GM21526 (cell line): ENCODE measurements around the gene KLF16.
"Not testable (repeated sequence)": the region's sequence is repeated elsewhere in the genome, so short reads cannot be mapped to it uniquely, and the experiment has no call there.

Experiments
- ATAC-seq: cut with Tn5 transposase; IDR thresholded peaks from one replicate; pipeline ENCODE4 v1.9.1; 2021; ENCODE audit warnings: moderate library complexity; ENCODE audit not compliant: unreplicated experiment, low FRiP score

KLF16 gene

DNA sequence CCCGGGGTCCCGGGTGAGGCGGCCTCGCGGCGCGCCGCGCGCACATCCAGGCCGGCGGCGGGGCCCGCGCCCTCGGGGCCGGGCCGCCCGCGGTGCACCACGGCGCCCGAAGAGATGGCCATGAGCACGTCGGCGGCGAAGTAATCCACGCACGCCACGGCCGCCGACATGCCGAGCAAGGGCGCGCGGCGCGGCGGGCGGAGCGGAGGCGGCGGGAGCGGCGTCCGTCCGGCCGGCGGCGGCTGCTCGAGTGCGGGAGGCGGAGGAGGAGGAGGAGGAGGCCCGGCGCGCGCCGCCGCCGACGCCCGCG, at the start of gene KLF16:
Gene KLF16 (minus strand): TSS at position 252 of the 310 bp plus-strand sequence. CDS start 82 bp downstream, at position 170.
- peak; percentile 0 for ATAC-seq

DNA sequence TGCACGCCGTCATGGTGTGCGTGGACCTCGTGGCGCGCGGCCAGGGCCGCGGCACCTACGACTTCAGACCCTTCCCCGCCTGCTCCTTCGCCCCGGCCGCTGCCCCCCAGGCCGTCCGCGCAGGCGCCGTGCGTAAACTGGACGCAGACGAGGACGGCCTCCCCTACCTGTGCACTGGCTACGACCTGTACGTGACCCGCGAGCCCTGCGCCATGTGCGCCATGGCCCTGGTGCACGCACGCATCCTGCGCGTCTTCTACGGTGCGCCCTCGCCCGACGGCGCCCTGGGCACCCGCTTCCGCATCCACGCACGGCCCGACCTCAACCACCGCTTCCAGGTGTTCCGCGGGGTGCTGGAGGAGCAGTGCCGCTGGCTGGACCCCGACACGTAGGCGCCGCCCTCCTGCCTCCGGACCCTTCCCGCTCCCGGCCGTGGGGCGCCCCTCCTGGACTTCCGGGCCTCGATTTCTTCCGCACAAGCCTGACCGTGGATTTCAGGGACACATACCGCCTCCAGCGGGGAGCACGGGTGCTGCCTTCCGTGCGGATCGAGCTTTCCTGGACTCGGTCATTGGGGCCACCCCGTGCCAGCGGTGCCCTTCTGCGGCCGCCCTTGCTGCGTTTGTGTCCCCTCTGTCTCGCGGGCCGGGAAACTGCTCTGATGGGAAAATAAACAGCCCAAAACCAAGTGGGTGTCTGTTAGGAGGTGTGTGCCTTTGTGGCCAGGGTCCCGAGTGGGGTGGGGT, 49.6 kb upstream of the KLF16 start:
- no peak for ATAC-seq

DNA sequence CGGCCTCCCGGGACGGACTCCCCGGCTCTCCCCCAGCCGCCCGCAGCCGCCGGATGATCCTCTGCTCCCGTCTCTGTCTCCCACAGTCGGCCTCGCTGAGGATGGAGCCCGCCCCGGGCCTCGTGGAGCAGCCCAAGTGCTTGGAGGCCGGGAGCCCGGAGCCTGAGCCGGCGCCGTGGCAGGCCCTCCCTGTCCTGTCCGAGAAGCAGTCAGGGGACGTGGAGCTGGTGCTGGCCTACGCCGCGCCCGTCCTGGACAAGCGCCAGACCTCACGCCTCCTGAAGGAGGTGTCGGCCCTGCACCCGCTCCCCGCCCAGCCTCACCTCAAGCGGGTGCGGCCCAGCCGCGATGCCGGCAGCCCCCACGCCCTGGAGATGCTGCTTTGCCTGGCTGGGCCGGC, 48.6 kb upstream of the KLF16 start:
- ATAC-seq: no peak

DNA sequence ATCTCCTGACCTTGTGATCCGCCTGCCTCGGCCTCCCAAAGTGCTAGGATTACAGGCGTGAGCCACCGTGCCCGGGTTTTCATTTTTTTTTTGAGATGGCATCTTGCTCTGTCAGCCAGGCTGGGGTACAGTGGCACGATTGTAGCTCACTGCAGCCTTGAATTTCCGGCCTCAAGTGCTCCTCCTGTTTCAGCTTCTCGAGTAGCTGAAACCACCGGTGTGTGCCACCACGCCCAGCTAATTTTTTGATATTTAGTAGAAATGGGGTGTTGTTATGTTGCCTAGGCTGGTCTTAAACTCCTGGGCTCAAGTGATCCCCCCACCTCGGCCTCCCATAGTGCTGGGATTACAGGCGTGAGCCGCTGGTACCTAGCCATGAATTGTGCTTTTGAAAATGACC, 47.7 kb upstream of the KLF16 start:
- ATAC-seq: no peak

DNA sequence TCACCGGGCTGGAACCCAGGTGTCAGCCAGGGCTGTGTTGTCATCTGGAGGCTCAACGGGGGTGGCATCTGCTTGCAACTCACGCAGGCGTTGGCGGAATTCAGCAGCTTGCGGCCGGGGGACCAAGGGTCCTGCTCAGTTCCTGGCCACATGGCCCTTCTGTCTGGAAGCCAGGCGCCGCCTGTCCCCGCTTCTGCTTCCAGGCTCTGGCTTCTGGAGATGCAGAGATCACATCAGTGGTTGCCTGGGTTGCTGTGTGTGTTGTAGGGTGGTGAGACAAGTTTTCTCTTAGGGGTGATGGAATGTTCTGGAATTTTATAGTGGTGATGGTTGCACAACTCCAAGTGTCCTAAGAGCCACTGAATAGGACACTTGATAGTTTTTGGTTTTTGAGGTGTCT, 46.8 kb upstream of the KLF16 start:
- ATAC-seq: no peak

DNA sequence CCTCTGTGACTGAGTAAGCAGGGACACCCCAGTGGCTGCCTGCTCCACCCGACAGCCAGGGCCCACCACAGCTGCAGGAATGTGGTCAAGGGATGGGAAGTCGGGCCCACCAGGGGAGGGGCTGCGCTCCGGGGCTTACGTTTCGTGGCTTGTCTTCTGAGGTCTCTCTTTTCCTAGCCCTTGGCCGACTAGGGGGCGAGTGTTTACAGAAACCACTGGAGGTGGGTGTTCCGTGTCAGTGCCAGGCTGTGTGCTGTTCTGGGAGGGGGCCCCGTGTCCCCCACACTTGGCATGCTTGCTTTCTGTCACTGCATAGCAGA, 46.3 kb upstream of the KLF16 start:
- ATAC-seq: no peak

DNA sequence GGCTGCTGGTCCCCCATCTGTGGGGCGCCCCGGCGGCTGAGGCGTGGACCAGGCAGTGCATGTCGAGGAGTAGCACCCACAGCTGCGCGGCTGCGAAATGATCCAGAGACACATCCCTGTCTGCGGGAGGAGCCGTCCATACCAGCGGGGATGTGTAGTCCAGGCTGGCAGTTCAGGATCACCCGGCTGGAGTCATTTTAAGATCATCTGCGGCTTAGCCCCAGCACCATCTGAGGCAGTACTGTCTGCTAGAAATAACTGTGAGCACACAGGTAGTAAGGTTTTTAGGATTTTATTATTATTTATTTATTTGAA, 44.9 kb upstream of the KLF16 start:
- no peak for ATAC-seq

DNA sequence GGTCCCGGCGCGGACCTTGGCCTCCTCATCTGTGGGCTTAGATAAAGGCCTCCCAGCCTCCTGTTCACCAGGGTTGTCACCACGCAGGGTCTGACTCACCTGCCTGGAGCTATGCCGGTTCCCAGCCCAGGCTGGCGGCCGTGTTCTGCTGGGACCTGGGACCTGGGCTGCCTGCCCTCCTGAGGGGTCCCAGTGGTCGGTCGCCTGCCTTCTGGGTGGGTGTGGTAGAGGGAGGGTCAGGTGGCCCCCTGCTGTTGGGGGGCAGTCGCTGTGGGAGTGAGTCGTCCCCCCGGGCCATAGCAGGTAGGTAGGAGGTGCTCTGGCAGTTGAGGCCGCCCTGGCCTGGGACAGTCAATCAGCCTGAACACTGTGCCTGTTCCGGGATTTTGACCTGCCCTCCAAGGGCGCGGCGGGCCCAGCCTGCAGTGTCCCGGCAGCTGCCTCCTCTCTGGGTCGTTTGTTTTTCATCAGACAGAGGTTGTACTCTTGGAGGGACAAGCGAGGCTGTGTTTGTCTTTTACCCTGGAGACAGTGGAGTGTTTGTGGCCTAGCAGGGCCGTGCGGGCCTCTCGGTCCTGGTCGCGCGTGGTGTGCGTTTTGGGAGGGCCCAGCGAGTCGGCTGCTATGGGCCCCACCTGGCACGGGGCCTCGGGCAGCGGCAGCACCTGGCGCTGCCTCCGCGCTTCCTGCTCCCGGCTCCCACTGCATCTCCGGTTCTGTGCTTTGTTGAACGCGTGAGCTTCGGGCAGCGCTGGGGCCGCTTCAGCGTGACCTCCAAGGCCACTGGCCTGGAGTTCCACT, 44.4 kb upstream of the KLF16 start:
- no peak for ATAC-seq

DNA sequence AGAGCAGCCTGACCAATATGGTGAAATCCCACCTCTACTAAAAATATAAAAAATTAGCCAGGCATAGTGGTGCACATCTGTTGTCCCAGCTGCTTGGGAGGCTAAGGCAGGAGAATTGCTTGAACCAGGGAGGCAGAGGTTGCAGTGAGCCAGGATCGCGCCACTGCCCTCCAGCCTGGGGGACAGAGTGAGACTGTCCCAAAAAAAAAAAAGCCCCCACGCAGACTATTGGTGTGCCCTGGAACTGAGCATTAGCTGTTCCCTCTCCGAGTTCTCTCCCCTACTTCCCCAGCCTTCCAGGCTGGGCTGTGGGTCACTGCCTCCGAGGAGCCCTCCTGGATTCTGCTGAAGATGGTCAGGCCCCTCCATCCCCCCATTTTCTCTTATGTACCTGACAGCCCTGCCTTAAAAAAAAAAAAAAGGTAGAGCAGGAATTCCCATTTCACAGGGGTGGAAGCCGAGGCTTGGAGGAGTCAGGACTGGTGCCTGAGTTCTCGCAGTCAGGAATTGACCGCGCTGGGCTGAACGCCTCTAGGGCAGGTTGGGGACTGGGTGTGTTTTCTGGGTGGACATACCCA, 43.7 kb upstream of the KLF16 start:
- ATAC-seq: no peak

DNA sequence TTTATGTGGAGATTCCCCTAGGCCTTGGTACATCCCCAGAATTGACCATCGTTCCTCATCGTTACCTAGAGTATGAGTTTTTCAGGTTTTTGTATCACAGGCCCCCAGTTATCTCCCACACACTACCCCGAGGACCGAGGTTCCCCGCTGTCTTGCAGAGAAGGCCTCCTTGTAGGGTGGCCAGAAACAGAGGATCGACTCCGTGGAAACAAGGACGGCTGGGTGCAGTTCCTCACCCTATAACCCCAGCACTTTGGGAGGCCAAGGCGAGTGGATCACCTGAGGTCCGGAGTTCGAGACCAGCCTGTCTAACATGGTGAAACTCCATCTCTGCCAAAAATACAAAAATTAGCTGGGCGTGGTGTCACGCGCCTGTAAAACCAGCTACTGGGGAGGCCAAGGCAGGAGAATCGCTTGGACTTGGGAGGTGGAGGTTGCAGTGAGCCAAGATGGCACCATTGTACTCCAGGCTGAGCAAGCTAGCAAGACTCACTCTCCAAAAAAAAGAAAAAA, 42.5 kb upstream of the KLF16 start:
- no peak for ATAC-seq

DNA sequence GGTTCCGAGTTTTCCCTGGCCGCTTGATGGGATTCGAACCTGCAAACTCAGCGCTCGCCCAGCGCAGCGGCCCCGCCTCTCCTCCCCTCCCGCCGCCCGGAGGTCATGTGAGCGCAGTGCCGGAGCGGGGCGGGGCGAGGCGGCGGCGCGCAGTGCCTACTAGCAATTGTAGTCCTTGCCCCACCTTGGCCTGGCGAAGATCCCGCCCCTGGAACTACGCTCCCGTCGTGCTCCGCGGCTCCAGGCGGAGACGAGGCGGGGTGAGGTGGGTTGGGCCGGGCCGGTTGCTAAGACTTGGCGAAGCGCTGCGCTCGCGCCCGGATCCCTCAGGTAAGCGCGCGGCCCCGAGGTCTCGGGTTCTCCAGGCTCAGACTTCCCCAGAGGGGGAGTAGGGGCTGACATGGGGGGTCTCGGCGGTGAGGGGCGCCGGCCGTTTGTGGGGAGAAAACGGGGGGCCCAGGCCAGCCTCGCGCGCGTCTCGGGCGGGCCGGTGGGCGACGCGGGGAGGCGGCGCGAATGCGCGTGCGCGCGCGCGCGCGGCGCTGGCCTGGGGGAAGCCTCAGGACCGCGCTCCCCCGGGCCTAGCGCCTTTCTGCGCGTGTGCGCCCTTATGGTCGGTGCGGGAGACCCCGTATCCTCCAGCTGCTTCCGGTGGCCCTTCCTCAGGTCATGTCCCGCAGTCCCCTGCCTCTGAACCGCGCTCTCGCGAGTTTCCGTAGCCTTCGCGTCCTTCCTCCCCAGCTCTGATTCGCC, 41.9 kb upstream of the KLF16 start, which contains the start of the genes ADAT3 and SCAMP4:
Gene ADAT3 (plus strand): TSS at position 290 of the 753 bp plus-strand sequence. CDS start 6,649 bp downstream, outside the sequence.
Gene SCAMP4 (plus strand): TSS at position 290 of the 753 bp plus-strand sequence. CDS start 9,621 bp downstream, outside the sequence.
- ATAC-seq: peak; percentile 60

DNA sequence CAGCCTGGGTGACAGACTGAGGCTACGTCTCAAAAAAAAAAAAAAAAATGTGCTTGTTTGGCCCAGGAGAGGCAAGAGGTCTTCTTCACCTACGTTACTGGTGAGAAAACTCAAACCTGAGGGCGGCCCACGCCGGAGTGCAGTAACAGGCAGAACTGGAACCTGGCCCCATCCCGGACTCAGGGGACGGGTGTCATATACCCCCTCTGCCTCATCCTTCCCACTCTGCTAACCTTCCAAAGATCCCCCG, 41.4 kb upstream of the KLF16 start:
- no peak for ATAC-seq

DNA sequence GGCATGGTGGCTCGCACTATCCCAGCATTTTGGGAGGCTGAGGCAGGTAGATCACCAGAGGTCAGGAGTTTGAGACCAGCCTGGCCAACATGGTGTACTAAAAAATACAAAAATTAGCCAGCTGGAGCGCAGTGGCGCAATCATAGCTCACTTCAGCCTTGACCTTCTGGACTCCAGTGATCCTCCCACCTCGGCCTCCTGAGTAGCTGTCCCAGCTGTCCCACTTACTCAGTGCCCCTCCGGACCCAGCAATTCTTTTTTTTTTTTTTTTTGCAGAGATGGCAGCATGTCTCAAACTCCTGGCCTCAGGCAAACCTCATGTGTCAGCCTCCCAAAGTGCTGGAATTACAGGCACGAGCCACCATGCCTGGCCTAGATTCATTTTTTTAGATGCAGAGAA, 39.5 kb upstream of the KLF16 start:
- no peak for ATAC-seq

DNA sequence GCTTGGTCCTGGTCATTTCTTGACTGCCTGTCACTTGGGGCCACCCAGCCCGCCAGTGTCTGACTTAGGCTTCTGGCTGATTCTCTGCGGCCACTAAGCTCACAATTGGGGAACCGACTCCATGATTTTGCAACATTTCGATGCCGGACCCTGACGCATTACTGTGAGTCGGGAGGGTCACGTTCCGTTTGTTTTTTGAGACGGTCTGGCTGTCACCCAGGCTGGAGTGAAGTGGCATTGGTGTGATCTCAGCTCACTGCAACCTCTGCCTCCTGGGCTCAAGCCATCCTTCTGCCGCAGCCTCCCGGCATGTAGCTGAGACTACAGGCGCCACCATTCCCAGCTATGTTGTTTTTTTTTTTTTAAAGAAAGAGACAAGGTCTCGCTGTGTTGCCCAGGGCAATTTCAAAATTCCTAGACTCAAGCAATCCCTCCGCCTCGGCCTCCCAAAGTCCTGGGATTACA, 38.6 kb upstream of the KLF16 start:
- no peak for ATAC-seq

DNA sequence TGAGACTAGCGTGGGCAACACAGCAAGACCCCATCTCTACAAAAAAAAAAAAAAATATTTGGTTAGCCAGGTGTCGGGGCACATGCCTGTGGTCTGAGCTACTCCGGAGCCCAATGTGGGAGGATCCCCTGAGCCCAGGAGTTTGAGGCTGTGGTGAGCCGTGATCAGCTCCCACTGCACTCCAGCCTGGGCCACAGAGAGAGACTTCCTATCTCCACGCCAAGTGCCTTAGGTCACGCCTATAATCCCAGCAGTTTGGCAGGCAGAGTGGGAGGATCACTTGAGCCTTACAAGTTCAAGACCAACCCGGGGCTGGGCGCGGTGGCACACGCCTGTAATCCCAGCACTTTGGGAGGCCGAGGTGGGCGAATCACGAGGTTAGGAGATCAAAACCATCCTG, 33.1 kb upstream of the KLF16 start:
- no peak for ATAC-seq

DNA sequence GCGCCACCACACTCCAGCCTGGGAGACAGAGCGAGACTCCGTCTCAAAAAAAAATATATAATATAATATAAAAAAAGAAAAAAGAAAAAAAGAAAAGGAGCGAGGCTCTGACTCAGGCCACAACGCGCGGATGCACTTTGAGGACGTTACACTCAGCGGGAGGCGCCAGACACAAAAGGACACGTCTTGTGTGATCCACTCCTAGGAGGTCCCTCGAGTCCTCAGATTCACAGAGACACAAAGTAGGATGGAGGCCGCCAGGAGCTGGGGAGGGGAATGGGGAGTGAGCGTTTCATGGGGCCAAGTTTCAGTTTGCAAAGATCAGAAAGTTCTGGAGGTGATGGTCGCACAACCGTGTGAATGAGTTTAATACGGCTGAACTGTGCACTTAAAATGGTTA, 30.4 kb upstream of the KLF16 start:
- ATAC-seq: no peak

DNA sequence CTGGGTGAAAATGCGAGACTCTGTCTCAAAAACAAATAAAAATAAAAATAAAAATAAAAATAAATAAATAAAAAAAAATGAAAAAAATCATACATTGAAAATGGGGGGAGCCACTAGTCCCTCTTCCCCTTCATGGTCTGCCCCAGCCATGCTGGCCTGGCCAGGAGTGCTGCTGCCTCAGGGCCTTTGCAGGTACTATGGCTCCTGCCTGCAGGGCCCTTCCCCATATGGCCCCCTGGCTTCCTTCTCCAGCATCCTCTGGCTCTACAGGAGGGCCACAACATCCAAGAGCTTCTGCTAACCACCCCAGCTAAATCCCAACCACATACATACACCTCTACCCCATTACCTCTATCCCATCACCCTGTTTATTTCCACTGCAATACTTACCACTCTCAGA, 26.5 kb upstream of the KLF16 start:
- no peak for ATAC-seq

DNA sequence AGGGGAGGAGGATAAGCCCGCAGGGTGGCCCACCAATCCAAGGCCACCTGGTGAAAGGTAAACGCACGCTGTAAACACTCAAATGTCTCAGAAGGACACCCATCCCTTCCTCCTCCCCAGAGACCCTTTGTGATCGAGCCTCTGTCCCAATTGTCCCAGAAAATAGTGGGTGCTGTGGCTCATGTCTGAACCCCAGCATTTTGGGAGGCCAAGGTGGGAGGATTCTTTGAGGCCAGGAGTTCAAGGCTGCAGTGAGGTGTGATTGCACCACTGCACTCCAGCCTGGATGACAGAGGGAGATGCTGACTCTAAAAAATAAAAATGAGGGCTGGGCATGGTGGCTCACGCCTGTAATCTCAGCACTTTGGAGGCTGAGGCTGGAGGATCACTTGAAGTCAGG, 25.0 kb upstream of the KLF16 start:
- no peak for ATAC-seq

DNA sequence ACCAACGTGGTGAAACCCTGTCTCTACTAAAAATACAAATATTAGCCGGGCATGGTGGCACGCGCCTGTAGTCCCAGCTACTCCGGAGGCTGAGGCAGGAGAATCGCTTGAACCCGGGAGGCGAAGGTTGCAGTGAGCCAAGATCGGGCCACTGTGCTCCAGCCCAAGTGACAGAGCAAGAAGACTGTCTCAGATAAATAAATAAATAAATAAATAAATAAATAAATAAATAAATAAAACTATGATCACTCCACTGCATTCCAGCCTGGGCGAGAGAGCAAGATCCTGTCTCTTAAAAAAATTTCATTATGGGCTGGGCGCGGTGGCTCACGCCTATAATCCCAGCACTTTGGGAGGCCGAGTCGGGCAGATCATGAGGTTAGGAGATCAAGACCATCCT, 23.0 kb upstream of the KLF16 start:
- not testable (repeated sequence) for ATAC-seq

DNA sequence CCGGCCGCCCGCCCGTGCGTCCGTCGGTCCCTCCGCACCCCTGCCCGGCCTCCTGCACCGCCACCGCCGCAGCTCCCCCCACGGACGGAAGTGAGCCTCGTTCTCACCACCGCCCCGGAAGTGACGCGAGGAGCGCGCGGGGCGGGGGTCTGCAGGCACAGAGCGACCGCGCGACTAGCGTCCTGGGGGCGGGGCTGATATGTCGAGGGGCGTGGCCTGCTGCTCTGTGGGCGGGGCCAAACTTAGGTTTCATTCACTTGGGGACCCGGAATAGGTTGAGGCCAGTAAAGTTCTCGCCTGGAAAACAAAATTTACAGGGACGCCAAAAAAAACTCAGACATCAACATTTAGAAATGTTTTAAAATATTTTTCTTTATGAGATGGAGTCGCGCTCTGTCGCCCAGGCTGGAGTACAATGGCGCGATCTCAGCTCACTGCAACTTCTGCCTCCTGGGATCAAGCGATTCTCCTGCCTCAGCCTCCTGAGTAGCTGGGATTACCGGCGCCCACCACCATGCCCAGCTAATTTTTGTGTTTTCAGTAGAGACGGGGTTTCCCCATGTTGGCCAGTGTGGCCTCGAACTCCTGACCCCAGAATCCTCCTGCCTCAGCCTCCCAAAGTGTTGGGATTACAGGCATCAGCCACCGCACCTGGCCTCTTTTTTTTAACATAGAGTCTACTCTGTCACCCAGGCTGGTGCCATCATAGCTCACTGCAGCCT, 22.2 kb upstream of the KLF16 start, which contains the start of gene ABHD17A:
Gene ABHD17A (minus strand): TSS at position 99 of the 722 bp plus-strand sequence. CDS start 3,930 bp downstream, outside the sequence.
- peak; percentile 54 for ATAC-seq
